SKM-1 treated with dmso at 0.1 percent for 144 hours (cell line): ENCODE results near the gene RELB.

ENCODE experiments used
- DNase-seq: peaks from one replicate; lab custom pipeline; 2025; ENCODE audit not compliant: unreplicated experiment; lab: John Stamatoyannopoulos, UW

The RELB gene

GRCh38 chr19:45057444-45057843 is 56.2 kb downstream of the RELB start:
- DNase-seq, result no peak

DNA sequence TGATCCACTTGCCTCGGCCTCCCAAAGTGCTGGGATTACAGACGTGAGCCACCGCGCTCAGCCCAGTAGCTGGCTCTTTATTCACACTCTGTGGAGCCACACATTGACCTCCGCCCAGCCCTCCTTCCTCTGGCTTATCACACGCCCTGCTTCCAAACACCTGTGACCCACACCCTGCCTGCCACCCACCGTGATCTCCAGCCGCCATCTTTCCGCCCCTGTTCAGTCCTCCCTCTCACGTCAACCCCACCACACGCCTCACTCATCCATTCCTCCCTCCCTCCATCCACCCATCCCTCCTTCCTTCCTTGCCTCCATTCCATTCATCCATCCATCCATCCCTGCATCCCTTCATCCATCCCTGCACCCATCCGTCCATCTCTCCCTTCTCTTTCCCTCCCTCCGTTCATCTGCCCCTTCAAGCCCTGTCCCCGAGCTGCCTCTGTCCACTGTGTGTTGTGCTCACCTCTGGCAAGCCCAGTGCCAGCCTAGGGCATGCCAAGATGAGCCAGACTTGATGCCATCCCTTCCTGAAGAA is 57.4 kb downstream of the RELB start:
- no peak for DNase-seq

DNA sequence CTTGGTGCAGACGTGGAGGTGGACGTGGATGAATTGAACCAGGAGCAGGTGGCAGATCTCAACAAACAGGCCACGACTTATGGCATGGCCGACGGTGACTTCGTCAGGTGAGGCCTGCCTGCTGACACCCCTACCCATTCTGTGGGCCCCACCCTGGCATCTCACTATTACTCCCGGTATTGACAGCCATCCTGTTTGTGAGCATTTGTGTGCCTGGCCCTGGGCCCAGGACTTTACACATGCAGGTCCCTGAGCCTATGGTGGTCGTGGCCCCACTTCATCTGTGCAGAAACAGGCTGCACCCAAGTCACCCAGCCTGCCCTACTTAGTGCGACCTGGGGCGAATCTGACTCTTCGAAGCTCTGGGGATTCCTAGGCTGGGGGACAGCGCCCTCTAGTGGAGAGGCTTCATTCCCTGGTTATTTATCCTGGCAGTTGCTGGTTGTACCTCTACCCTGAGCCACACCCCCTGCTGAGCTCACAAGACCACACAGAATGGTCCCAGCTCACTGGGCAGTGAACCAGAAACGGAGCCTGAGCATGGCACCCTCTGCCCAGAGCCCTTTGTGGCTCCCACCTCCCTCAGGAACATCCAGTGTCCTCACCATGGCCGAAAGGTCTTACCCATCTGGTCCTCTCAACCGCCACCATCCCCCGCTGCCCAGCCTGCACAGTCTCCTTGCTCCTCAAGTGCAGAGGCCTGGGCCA is 58.1 kb downstream of the RELB start:
- DNase-seq, result peak; percentile 32

DNA sequence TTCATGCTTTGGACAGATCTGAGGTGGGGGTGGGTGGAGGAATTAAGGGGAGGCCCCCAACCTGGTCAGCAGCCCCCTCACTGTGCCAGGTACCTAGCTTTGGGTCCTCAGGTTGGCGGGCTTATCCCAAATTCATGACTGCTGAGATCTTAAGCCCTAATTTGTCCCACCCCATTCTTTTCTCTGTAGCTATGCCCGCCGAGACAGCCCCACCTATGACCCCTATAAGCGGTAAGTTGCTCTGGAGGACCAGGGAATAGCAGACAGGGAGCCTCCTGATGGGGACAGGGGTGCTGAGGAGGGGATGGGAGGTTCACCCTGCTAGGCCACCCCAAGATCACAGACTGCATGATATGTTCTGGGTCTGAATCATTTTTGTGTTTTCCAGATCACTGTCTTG is 60.7 kb downstream of the RELB start:
- no peak for DNase-seq

DNA sequence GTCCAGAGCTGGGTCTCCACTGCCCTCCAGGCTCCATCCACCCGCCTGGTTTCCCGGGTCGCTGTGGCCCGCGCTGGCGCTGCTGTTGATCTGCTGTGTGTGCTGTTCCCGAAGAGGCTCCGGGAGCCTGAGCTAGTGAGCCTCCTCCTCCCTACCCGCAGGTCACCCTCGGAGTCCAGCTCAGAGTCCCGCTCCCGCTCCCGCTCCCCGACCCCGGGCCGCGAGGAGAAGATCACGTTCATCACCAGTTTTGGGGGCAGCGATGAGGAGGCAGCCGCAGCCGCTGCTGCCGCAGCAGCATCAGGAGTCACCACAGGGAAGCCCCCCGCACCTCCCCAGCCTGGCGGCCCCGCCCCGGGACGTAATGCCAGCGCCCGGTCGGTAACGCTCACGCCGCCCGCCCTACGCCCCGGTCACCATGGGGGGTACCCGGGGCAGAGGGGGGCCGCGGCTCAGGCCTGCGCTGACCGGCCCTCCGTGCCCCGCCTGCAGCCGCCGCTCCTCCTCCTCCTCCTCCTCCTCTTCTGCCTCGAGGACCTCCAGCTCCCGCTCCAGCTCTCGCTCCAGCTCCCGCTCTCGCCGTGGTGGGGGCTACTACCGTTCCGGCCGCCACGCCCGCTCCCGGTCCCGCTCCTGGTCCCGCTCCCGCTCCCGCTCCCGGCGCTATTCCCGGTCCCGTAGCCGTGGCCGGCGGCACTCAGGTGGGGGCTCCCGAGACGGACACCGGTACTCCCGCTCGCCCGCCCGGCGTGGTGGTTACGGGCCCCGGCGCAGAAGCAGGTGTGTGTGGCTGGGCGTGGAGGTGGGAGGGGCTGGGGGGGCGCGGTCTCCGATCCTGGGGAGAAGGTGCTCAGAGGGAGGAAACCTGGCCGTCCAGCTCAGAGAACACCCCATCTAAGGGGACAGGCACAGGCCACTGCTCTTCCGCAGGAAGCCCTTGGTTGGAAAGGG is 62.9 kb downstream of the RELB start:
- no peak for DNase-seq

- no peak for DNase-seq
Measured at GRCh38 chr19:45066921-45067661, 65.8 kb downstream of the RELB start.

DNA sequence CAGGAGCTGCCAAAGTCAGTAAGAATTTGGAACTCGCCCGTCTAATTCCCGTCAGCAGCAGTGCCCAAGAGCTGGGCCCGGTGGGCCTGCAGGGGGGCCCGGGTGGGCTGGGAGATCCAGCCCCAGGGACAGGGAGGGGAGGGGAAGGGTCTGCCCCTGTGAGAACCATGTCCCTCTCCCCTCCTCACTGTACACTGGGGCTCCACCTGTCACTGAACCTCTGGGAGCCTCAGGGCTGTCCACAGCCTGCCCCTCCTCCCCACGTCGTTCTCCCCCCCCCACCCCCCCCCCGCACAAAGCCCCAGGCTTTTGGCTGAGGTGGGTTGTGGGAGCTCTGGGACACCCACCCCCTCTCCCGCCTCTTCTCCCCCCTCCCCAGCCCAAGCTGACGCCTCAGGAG is 66.8 kb downstream of the RELB start:
- DNase-seq, result no peak

DNA sequence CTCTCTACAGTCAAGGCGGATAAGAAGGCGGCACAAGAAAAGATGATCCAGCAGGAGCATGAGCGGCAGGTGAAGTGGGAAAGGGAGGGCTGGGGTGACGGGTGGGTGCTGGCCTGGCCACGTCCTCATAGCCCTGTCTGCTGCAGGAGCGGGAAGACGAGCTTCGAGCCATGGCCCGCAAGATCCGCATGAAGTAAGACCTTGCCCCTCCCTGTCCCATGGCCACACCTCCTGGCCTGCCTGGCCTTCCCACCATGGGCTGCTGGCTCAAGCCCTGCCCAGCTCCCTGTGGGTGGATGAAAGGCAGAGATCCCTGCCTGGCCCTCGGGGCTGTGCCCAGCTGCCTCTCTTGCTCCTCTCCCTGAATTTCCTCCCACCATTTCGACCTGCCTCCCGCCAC is 67.8 kb downstream of the RELB start:
- no peak for DNase-seq

GRCh38 chr19:45070214-45070613 is 69.0 kb downstream of the RELB start:
- DNase-seq, result no peak

- no peak for DNase-seq
Measured at GRCh38 chr19:45070861-45071544, 69.7 kb downstream of the RELB start.

DNA sequence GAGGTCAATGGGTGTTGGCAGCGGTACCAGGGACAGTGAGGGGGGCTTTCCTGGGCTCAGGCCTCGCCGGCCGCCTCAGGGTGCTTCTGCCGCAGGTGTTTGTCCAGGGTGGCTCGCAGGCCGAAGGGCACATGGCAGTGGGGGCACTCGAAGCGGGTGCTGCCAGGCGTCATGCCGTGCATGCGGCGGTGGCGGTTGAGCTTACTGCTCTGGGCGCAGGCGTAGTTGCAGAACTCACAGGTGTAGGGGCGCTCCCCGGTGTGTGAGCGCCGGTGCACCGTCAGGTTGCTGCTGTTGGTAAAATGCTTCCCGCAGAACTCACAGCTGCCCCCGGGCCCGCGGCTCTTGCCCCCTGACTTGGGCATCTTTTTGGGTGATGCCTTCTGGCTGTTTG is 70.3 kb downstream of the RELB start:
- DNase-seq, result no peak

DNA sequence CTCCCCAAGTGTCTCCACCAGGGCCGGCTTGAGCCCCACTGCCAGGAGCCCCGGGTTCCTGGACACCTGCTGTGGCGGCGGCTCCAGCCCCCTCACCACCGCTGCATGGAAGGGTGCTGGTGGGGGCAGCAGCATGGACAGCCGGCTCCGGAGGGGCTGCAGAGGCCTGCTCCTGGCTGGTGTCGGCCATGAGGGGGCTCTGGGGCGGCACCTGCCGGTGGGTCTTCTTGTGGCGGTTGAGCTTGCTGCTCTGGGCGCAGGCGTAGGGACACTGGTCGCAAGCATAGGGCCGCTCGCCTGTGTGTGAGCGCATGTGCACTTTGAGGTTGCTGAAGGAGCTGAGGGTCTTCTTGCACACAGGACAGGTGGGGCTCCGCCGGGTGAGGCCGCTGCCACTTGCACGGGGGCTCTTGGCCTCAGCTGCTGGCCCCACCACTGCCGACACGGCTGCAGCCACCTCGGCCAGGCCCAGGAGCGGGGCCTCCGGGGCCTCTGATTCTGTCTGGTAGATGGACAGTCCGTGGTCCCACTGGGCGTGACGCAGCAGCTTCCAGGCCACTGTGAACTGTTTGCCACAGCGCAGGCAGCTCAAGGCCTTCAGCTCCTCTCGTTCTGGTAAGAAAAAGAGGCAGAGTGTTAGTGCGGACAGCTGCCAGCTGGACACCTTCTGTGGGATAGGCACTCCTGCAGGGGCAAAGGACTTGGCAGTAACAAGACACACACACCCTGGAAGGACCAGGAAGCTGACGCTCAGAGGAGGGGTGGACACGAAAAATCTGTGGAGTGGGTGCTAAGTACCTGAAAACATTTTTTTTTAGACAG is 70.9 kb downstream of the RELB start:
- no peak for DNase-seq

- DNase-seq, result no peak
Measured at GRCh38 chr19:45074744-45075300, 73.6 kb downstream of the RELB start.

- peak; percentile 75 for DNase-seq
Measured at GRCh38 chr19:45075301-45076028, 74.2 kb downstream of the RELB start.

GRCh38 chr19:45076029-45076850 is 75.0 kb downstream of the RELB start, which contains the start of gene ZNF296:
TSS of gene ZNF296 (minus strand) at chr19:45076478. CDS start at chr19:45076373, 105 bp downstream.
- peak; percentile 23 for DNase-seq

- DNase-seq, result no peak
Measured at GRCh38 chr19:45076851-45077730, 75.8 kb downstream of the RELB start.
